Measurements from ENCODE around the gene CDHR2.

The CDHR2 gene

DNA sequence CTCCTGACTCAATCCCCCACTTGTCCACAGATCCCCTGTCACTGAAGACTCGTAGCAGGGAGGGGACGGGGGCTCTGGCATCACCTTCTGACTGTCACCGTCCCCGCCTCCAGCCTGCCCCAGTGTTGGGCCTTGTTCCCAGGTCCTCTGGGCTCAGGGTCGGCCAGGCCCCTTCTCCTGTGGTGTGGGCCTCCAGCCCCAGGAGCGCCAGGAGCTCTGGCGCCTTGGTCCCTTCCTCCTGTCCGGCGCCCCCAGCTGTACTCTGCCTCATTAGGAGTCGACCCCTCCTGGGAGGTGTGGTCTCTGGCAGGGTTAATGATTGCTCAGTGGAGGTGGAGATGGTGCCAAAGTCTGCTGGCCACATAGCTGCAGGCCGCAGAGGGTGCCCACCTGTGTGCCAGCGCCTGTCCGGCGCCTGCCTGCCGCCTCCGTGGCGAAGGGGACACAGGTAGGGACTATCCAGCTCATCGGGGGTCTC lies at the start of gene CDHR2:
TSS of gene CDHR2 (plus strand) at position 376 of the 478 bp plus-strand sequence. CDS start 16,011 bp downstream, outside the sequence.
- H3K4me3 Mint-ChIP-seq, result no peak within 1 kb of the TSS
- no peaks in the 10 kb centered on the region for H3K36me3 Mint-ChIP-seq (ENCODE audit: low read depth)
- H3K27me3 Mint-ChIP-seq, result peaks cover 36% of the 10 kb centered on the region
- peaks cover 47% of the 10 kb centered on the region for H3K4me1 Mint-ChIP-seq (ENCODE audit: low read depth)
- no peak within 1 kb of the TSS for H3K27ac Mint-ChIP-seq
- intact Hi-C loops (cut with micrococcal nuclease), result no loop called here
- H3K9me3 Mint-ChIP-seq, result no peaks in the 10 kb centered on the region

GRCh38 chr5:176500511-176500910 lies 48.6 kb upstream of the CDHR2 start:
- H3K36me3 Mint-ChIP-seq (ENCODE audit: low read depth), result peaks cover 99% of the 10 kb centered on the region
- no peaks in the 10 kb centered on the region for H3K9me3 Mint-ChIP-seq
- intact Hi-C loops (cut with micrococcal nuclease), result no loop called here
- H3K4me3 Mint-ChIP-seq, result no peak overlapping the region
- H3K27me3 Mint-ChIP-seq, result no peaks in the 10 kb centered on the region
- no peaks in the 10 kb centered on the region for H3K4me1 Mint-ChIP-seq (ENCODE audit: low read depth)
- H3K27ac Mint-ChIP-seq, result no peak overlapping the region

DNA sequence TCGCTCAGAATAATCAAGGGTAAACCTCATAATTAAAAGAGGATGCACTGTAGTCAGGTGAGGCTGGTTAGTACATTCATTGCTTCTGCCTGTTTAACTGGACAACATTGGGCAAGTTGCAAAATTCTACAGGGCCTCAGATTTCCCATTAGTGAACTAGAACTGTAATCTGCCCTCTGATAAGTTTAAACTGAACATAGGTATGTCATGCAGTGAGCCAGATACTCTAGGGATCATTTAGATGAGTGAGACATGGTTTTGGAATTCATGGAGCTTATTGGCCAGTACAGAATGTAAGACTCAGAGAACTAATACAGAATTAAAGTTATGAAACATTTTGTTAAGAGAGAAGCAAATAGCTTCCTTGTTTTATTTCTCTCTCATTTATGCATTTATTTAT lies 47.8 kb upstream of the CDHR2 start:
- H3K9me3 Mint-ChIP-seq, result no peaks in the 10 kb centered on the region
- no peaks in the 10 kb centered on the region for H3K27me3 Mint-ChIP-seq
- peaks cover 99% of the 10 kb centered on the region for H3K36me3 Mint-ChIP-seq (ENCODE audit: low read depth)
- no peak overlapping the region for H3K27ac Mint-ChIP-seq
- H3K4me1 Mint-ChIP-seq (ENCODE audit: low read depth), result no peaks in the 10 kb centered on the region
- intact Hi-C loops (cut with micrococcal nuclease), result no loop called here
- no peak overlapping the region for H3K4me3 Mint-ChIP-seq

GRCh38 chr5:176503496-176503895 lies 45.6 kb upstream of the CDHR2 start:
- no peak overlapping the region for H3K4me3 Mint-ChIP-seq
- H3K27me3 Mint-ChIP-seq, result no peaks in the 10 kb centered on the region
- no peak overlapping the region for H3K27ac Mint-ChIP-seq
- no peaks in the 10 kb centered on the region for H3K4me1 Mint-ChIP-seq (ENCODE audit: low read depth)
- intact Hi-C loops (cut with micrococcal nuclease), result no loop called here
- H3K36me3 Mint-ChIP-seq (ENCODE audit: low read depth), result peaks cover 99% of the 10 kb centered on the region
- H3K9me3 Mint-ChIP-seq, result no peaks in the 10 kb centered on the region

DNA sequence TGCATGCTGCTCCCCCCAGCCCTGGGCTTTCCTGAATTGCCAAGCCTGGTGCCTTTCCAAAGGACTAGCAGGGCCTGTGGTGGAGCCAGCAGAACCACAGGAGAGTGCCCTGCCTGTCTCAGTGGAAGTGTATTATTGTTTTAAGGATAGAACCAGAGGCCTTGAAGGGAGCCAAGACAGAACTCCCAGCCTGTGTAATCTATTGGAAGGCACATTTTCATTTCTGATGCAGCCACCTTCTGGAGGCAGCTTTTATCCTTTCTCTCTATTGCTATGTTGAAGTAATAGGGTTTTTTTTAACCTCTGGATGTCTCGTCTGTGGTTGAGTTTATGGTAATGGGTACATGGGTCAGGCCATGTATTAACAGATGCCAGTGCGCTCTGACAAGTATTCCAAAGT lies 41.2 kb upstream of the CDHR2 start:
- peaks cover 68% of the 10 kb centered on the region for H3K36me3 Mint-ChIP-seq (ENCODE audit: low read depth)
- no peaks in the 10 kb centered on the region for H3K4me1 Mint-ChIP-seq (ENCODE audit: low read depth)
- H3K4me3 Mint-ChIP-seq, result no peak overlapping the region
- H3K27me3 Mint-ChIP-seq, result no peaks in the 10 kb centered on the region
- intact Hi-C loops (cut with micrococcal nuclease), result no loop called here
- no peaks in the 10 kb centered on the region for H3K9me3 Mint-ChIP-seq
- H3K27ac Mint-ChIP-seq, result no peak overlapping the region

GRCh38 chr5:176508603-176509002 lies 40.5 kb upstream of the CDHR2 start:
- Mint-ChIP-seq H3K9me3 (no peaks in the 10 kb centered on the region), H3K36me3 (ENCODE audit: low read depth) (peaks cover 61% of the 10 kb centered on the region), H3K4me3 (no peak overlapping the region), H3K27me3 (no peaks in the 10 kb centered on the region), H3K4me1 (ENCODE audit: low read depth) (no peaks in the 10 kb centered on the region), H3K27ac (no peak overlapping the region)
- intact Hi-C loops (cut with micrococcal nuclease), result no loop called here

DNA sequence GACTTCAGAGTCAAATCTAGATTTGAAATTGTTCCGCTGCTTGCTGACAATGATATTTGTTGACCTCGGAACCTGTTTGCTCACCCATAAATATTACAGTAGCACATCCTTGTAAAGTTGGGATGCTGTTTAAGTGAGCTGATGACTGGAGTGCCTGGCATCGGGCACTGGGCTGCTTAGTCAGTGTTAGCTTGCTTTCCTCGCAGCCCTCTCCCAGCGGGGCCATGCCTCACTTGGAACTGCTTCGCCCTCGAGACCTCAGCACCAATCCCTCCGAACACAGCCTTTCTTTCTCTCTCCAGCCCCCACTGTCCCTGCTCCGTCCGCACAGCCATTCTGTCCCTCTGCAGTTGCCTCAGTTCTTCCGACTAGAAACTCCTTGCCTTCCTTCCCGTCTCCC lies 35.4 kb upstream of the CDHR2 start:
- Mint-ChIP-seq H3K27ac (no peak overlapping the region), H3K4me1 (ENCODE audit: low read depth) (peaks cover 13% of the 10 kb centered on the region), H3K4me3 (no peak overlapping the region), H3K9me3 (no peaks in the 10 kb centered on the region), H3K27me3 (no peaks in the 10 kb centered on the region), H3K36me3 (ENCODE audit: low read depth) (peaks cover 10% of the 10 kb centered on the region)
- intact Hi-C loops (cut with micrococcal nuclease), result no loop called here

- Mint-ChIP-seq H3K27me3 (no peaks in the 10 kb centered on the region), H3K27ac (no peak overlapping the region), H3K36me3 (ENCODE audit: low read depth) (peaks cover 3% of the 10 kb centered on the region), H3K9me3 (no peaks in the 10 kb centered on the region), H3K4me1 (ENCODE audit: low read depth) (peaks cover 13% of the 10 kb centered on the region), H3K4me3 (no peak overlapping the region)
- intact Hi-C loops (cut with micrococcal nuclease), result no loop called here
These were observed 34.7 kb upstream of the CDHR2 start for GRCh38 chr5:176514244-176514950.

DNA sequence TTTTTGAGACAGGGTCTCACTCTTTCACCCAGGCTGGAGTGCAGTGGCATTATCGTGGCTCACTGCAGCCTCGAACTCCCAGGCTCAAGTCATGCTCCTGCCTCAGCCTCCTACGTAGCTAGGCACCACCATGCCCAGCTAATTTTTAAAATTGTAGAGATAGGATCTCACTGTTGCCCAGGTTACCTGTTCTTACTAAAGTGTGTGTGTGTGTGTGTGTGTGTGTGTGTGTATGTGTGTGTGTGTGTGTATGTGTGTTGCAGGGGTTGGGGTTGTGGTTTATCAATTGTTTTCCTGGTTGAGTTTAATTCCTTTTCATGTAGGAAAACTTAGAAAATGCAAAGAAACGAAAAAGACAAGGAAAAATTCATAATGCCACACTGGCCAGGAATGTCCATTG lies 33.7 kb upstream of the CDHR2 start:
- Mint-ChIP-seq H3K4me3 (no peak overlapping the region), H3K36me3 (ENCODE audit: low read depth) (no peaks in the 10 kb centered on the region), H3K9me3 (no peaks in the 10 kb centered on the region), H3K4me1 (ENCODE audit: low read depth) (peaks cover 13% of the 10 kb centered on the region), H3K27ac (no peak overlapping the region), H3K27me3 (no peaks in the 10 kb centered on the region)
- intact Hi-C loops (cut with micrococcal nuclease), result no loop called here

DNA sequence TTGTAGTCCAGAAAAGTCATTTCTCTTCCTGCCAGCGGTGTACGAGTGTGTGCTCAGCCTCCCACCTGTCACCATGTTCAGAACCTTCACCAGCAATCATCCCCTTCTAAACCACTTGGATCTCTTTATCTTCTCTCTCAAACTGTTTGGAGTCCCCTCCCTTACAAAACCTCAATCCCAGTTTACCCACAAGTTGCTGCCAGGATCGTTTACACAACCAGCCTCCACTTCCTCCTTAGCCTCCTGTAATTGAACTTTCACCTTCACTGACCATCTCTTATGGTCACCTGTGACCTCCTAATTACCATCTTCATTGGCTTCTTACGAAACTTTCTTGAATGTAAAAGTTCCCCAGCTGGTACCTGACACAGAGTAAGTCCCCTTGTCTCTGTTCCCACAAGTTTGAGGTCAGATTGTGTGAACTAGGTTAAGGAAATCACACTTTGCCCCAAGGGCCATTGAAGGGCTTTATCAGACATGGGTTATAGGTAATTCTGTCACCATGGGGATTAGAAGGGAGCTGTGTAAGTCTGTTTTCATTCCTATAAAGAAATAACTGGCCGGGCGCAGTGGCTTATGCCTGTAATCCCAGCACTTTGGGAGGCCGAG lies 32.0 kb upstream of the CDHR2 start:
- Mint-ChIP-seq H3K27ac (no peak overlapping the region), H3K4me3 (no peak overlapping the region), H3K4me1 (ENCODE audit: low read depth) (peaks cover 13% of the 10 kb centered on the region), H3K27me3 (no peaks in the 10 kb centered on the region), H3K9me3 (no peaks in the 10 kb centered on the region), H3K36me3 (ENCODE audit: low read depth) (no peaks in the 10 kb centered on the region)
- intact Hi-C loops (cut with micrococcal nuclease), result no loop called here

DNA sequence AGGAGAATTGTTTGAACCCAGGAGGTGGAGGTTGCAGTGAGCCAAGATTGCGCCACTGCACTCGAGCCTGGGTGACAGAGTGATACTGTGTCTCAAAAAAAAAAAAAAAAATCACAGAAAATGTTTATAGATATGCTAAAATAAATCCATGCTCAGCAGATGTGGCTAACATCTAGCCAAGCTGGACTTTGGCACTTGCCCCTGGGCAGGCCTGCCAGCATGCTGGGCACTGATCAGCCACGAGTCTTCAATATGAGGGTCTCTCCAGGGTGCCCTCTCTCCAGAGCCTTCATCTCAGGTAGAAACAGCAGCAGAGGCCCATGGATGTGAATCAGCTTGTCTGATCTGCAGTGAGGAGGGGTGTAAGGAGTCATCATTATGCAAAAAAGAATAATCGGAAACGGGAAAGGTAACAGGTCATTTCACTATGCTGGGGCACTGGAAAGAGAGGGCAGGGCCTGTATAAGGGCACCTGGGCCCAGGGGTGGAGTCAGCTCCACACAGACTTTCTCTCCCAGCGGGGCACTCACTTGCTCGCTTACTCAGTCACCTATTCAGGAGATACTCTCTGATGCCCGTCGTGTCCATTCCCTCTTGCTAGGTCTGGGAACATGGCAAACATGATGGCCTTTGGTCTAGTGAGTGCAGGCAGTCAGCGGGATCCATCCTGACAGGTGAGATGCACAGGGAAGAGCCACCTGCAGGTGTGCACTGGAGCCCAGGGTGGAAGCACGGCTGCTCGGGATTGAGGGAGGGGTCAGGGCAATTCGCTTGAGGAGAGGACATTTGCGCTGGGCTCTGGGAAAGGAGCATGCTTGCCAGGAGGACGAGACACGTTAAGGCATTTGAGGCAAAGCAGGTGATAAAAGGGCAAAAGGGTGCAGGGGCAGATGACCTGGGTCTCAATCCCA lies 29.1 kb upstream of the CDHR2 start:
- no peaks in the 10 kb centered on the region for H3K36me3 Mint-ChIP-seq (ENCODE audit: low read depth)
- H3K27ac Mint-ChIP-seq, result no peak overlapping the region
- no peaks in the 10 kb centered on the region for H3K9me3 Mint-ChIP-seq
- no peak overlapping the region for H3K4me3 Mint-ChIP-seq
- intact Hi-C loops (cut with micrococcal nuclease), result no loop called here
- H3K4me1 Mint-ChIP-seq (ENCODE audit: low read depth), result peaks cover 16% of the 10 kb centered on the region
- no peaks in the 10 kb centered on the region for H3K27me3 Mint-ChIP-seq

GRCh38 chr5:176521286-176521685 lies 27.9 kb upstream of the CDHR2 start:
- peaks cover 2% of the 10 kb centered on the region for H3K36me3 Mint-ChIP-seq (ENCODE audit: low read depth)
- H3K4me1 Mint-ChIP-seq (ENCODE audit: low read depth), result peaks cover 16% of the 10 kb centered on the region
- no peak overlapping the region for H3K27ac Mint-ChIP-seq
- no peak overlapping the region for H3K4me3 Mint-ChIP-seq
- intact Hi-C loops (cut with micrococcal nuclease), result no loop called here
- H3K9me3 Mint-ChIP-seq, result no peaks in the 10 kb centered on the region
- H3K27me3 Mint-ChIP-seq, result no peaks in the 10 kb centered on the region

- H3K36me3 Mint-ChIP-seq (ENCODE audit: low read depth), result peaks cover 6% of the 10 kb centered on the region
- no peak overlapping the region for H3K27ac Mint-ChIP-seq
- intact Hi-C loops (cut with micrococcal nuclease), result no loop called here
These were observed 27.4 kb upstream of the CDHR2 start for GRCh38 chr5:176521699-176522263.

GRCh38 chr5:176524138-176524537 lies 25.0 kb upstream of the CDHR2 start:
- Mint-ChIP-seq H3K4me3 (no peak overlapping the region), H3K36me3 (ENCODE audit: low read depth) (peaks cover 27% of the 10 kb centered on the region), H3K27me3 (no peaks in the 10 kb centered on the region), H3K4me1 (ENCODE audit: low read depth) (peaks cover 10% of the 10 kb centered on the region), H3K27ac (peak overlapping the region; percentile 12), H3K9me3 (no peaks in the 10 kb centered on the region)
- intact Hi-C loops (cut with micrococcal nuclease), result no loop called here

More at GRCh38 chr5:176521699-176522263, 27.4 kb upstream of the CDHR2 start:
- H3K27me3 Mint-ChIP-seq, result no peaks in the 10 kb centered on the region
- peaks cover 16% of the 10 kb centered on the region for H3K4me1 Mint-ChIP-seq (ENCODE audit: low read depth)
- no peak overlapping the region for H3K4me3 Mint-ChIP-seq
- no peaks in the 10 kb centered on the region for H3K9me3 Mint-ChIP-seq

All from dendritic cell treated with granulocyte-macrophage colony-stimulating factor and Interleukin-4, amounts not matched to agents 40 ng/mL and 50 ng/mL, for 4 days (primary cell).